Gastroesophageal sphincter (tissue), 3 donors: ENCODE results near the gene INSIG1.

Experiments
- EP300 ChIP-seq: sonication (generic); formaldehyde crosslinking; IDR thresholded peaks from one replicate; pipeline ENCODE4 v1.6.1; 2017; ENCODE audit warnings: antibody characterized with exemption, mild to moderate bottlenecking
- POLR2A ChIP-seq, 2 donors: fragments of 450-650 bp; IDR thresholded peaks; one replicate each; pipeline ENCODE4 v1.6.1; 2017; ENCODE audit warnings: antibody characterized with exemption in 2 of 2, mild to moderate bottlenecking in 2 of 2, moderate library complexity in 1 of 2
- POLR2AphosphoS5 ChIP-seq: sonication (generic); formaldehyde crosslinking; IDR thresholded peaks from one replicate; pipeline ENCODE4 v1.6.1; 2017; ENCODE audit warnings: antibody characterized with exemption
- TF ChIP-seq, protein P1 (sequence below), 4 experiments: fragments of 200-600 bp in 2 of 4; fragments of 450-650 bp in 2 of 4; sonication (generic) in 1 of 4; IDR thresholded peaks; one replicate each; pipeline ENCODE4 v1.5.1; 2017 to 2019; ENCODE audit warnings: antibody characterized with exemption in 4 of 4, mild to moderate bottlenecking in 2 of 4, moderate library complexity in 2 of 4

GRCh38 chr7:155267023-155267422, 30.7 kb upstream of the INSIG1 start:
- TF ChIP-seq, protein P1, sequence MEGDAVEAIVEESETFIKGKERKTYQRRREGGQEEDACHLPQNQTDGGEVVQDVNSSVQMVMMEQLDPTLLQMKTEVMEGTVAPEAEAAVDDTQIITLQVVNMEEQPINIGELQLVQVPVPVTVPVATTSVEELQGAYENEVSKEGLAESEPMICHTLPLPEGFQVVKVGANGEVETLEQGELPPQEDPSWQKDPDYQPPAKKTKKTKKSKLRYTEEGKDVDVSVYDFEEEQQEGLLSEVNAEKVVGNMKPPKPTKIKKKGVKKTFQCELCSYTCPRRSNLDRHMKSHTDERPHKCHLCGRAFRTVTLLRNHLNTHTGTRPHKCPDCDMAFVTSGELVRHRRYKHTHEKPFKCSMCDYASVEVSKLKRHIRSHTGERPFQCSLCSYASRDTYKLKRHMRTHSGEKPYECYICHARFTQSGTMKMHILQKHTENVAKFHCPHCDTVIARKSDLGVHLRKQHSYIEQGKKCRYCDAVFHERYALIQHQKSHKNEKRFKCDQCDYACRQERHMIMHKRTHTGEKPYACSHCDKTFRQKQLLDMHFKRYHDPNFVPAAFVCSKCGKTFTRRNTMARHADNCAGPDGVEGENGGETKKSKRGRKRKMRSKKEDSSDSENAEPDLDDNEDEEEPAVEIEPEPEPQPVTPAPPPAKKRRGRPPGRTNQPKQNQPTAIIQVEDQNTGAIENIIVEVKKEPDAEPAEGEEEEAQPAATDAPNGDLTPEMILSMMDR (IDR thresholded peaks at IDR 0.05), result no peak
- TF ChIP-seq POLR2AphosphoS5 (no peak), POLR2A (IDR thresholded peaks at IDR 0.05) (no peak), EP300 (no peak)
